A549 (cell line): Measurements from ENCODE around the gene SORBS1.

Experiments used
- EP300 ChIP-seq, 2 experiments: fragments of >200 bp; sonication (Bioruptor Twin); formaldehyde crosslinking; IDR thresholded peaks; 2 replicates in 1 of 2; 3 replicates in 1 of 2; pipeline ENCODE4 v1.6.1; 2016 to 2017
- MYC ChIP-seq: IDR thresholded peaks from 2 replicates; pipeline ENCODE4 v1.6.1; 2012; ENCODE audit warnings: mild to moderate bottlenecking, inconsistent platforms, low read length, improper control_type of control experiment, borderline replicate concordance
- TFCP2L1 ChIP-seq: fragments of 250-450 bp; sonication (Bioruptor Pico); IDR thresholded peaks from 2 replicates; pipeline ENCODE4 v1.5.0; 2021; ENCODE audit warnings: mild to moderate bottlenecking
- TF ChIP-seq, protein P1 (sequence below): fragments of >200 bp; sonication (Bioruptor Twin); formaldehyde crosslinking; IDR thresholded peaks from 3 replicates; pipeline ENCODE4 v1.5.1; 2016
- TF ChIP-seq, protein P2 (sequence below): fragments of 150-350 bp; IDR thresholded peaks from 2 replicates; pipeline ENCODE4 v1.6.1; 2014; ENCODE audit warnings: low read depth, mild to moderate bottlenecking, low read length

DNA sequence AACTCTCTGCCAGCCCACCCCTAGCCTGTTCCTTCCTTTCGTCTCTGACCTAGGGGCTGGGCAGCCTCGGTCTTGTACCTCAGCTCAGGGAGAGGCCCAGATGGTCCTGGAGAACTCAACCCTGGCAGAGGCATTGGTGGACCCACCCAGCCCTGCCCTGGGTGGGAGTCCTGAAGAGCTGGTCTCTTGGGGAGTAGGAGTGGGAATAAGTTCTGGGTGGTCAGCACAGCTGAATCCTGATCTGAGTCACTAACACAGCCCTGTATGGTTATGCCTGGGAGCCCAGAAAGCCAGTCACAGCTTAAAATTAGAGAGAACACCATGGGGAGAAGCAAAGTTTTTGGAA is 84.0 kb downstream of the SORBS1 start:
- TF ChIP-seq, protein P1, sequence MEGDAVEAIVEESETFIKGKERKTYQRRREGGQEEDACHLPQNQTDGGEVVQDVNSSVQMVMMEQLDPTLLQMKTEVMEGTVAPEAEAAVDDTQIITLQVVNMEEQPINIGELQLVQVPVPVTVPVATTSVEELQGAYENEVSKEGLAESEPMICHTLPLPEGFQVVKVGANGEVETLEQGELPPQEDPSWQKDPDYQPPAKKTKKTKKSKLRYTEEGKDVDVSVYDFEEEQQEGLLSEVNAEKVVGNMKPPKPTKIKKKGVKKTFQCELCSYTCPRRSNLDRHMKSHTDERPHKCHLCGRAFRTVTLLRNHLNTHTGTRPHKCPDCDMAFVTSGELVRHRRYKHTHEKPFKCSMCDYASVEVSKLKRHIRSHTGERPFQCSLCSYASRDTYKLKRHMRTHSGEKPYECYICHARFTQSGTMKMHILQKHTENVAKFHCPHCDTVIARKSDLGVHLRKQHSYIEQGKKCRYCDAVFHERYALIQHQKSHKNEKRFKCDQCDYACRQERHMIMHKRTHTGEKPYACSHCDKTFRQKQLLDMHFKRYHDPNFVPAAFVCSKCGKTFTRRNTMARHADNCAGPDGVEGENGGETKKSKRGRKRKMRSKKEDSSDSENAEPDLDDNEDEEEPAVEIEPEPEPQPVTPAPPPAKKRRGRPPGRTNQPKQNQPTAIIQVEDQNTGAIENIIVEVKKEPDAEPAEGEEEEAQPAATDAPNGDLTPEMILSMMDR: no peak
- TF ChIP-seq MYC (no peak), EP300 (IDR thresholded peaks at IDR 0.05) (no peak), TFCP2L1 (CRISPR knock-in tag) (no peak)
- TF ChIP-seq, protein P2, sequence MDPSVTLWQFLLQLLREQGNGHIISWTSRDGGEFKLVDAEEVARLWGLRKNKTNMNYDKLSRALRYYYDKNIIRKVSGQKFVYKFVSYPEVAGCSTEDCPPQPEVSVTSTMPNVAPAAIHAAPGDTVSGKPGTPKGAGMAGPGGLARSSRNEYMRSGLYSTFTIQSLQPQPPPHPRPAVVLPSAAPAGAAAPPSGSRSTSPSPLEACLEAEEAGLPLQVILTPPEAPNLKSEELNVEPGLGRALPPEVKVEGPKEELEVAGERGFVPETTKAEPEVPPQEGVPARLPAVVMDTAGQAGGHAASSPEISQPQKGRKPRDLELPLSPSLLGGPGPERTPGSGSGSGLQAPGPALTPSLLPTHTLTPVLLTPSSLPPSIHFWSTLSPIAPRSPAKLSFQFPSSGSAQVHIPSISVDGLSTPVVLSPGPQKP: no peak
